ENCODE data around the gene NRN1.

GRCh38 chr6:6039946-6040509 lies 33.3 kb upstream of the NRN1 start:
- TF ChIP-seq CTCF (IDR thresholded peaks at IDR 0.05; ENCODE audit: low read length) (no peak), EZH2 (IDR thresholded peaks at IDR 0.05; ENCODE audit: borderline replicate concordance, low read length) (no peak)
